ENCODE data around the gene RPTOR. TPM values are rescaled to one million over a fixed set of nuclear protein-coding genes. Genes with fewer than 3 reads are reported as not detected.

Gene RPTOR
- total RNA-seq, 4 donors from 2014 or later = 34.1 to 65.8 (median 43.6) TPM

GRCh38 chr17:80512233-80512632, 32.4 kb upstream of the RPTOR start:
- 81% methylated on average over 15 of the region's 15 CpGs for WGBS
- Histone ChIP-seq H3K4me1 (no peaks in the 10 kb centered on the region), H3K27ac (replicated peaks in 1 of 4) (no peak overlapping the region), H3K9me3 (no peaks in the 10 kb centered on the region), H3K36me3 (no peaks in the 10 kb centered on the region), H3K27me3 (peaks cover 0 to 50% (median 0%) of the 10 kb centered on the region in 4 donors), H3K4me3 (no peak overlapping the region)
- no peak for DNase-seq (ENCODE audit: extremely low spot score)
- TF ChIP-seq EP300 (IDR thresholded peaks at IDR 0.05) = no peak
- TF ChIP-seq POLR2AphosphoS5 (IDR thresholded peaks at IDR 0.05) = no peak
- TF ChIP-seq POLR2A (IDR thresholded peaks at IDR 0.05; ENCODE audit: low read depth) = no peak
- no peak for TF ChIP-seq CTCF (IDR thresholded peaks at IDR 0.05)
- intact Hi-C loops (cut with DNase I) = no loop called here

GRCh38 chr17:80513201-80513600, 31.4 kb upstream of the RPTOR start:
- Histone ChIP-seq H3K9me3 (no peaks in the 10 kb centered on the region), H3K4me3 (no peak overlapping the region), H3K27me3 (peaks cover 0 to 51% (median 0%) of the 10 kb centered on the region in 4 donors), H3K36me3 (no peaks in the 10 kb centered on the region), H3K27ac (replicated peaks in 1 of 4) (no peak overlapping the region), H3K4me1 (no peaks in the 10 kb centered on the region)
- 91% methylated on average over 16 of the region's 16 CpGs for WGBS
- no peak for DNase-seq (ENCODE audit: extremely low spot score)
- TF ChIP-seq POLR2AphosphoS5 (IDR thresholded peaks at IDR 0.05) = no peak
- TF ChIP-seq POLR2A (IDR thresholded peaks at IDR 0.05; ENCODE audit: low read depth) = no peak
- TF ChIP-seq EP300 (IDR thresholded peaks at IDR 0.05) = no peak
- no peak for TF ChIP-seq CTCF (IDR thresholded peaks at IDR 0.05)
- intact Hi-C loops (cut with DNase I) = no loop called here

- no peaks in the 10 kb centered on the region for H3K4me1 ChIP-seq
- TF ChIP-seq POLR2A (IDR thresholded peaks at IDR 0.05; ENCODE audit: low read depth) = no peak
- no peak for TF ChIP-seq EP300 (IDR thresholded peaks at IDR 0.05)
- no peak for TF ChIP-seq POLR2AphosphoS5 (IDR thresholded peaks at IDR 0.05)
- TF ChIP-seq CTCF (IDR thresholded peaks at IDR 0.05) = no peak
- H3K4me3 ChIP-seq = no peak overlapping the region
- intact Hi-C loops (cut with DNase I) = no loop called here
- DNase-seq (ENCODE audit: extremely low spot score) = no peak
- no peaks in the 10 kb centered on the region for H3K9me3 ChIP-seq
- no peaks in the 10 kb centered on the region for H3K36me3 ChIP-seq
- H3K27me3 ChIP-seq = peaks cover 0 to 45% (median 0%) of the 10 kb centered on the region in 4 donors
- H3K27ac ChIP-seq (replicated peaks in 1 of 4) = no peak overlapping the region
- WGBS = 72% methylated on average over 10 of the region's 10 CpGs
Measured at GRCh38 chr17:80513892-80514291, 30.7 kb upstream of the RPTOR start.

GRCh38 chr17:80516171-80516932, 28.3 kb upstream of the RPTOR start:
- H3K4me3 ChIP-seq = no peak overlapping the region
- TF ChIP-seq POLR2A (IDR thresholded peaks at IDR 0.05; ENCODE audit: low read depth) = no peak
- TF ChIP-seq POLR2AphosphoS5 (IDR thresholded peaks at IDR 0.05) = no peak
- no peak for TF ChIP-seq EP300 (IDR thresholded peaks at IDR 0.05)
- TF ChIP-seq CTCF (IDR thresholded peaks at IDR 0.05) = no peak
- H3K27me3 ChIP-seq = peaks cover 0 to 32% (median 0%) of the 10 kb centered on the region in 4 donors
- WGBS = 74% methylated on average over 15 of the region's 17 CpGs
- H3K27ac ChIP-seq (replicated peaks in 1 of 4) = no peak overlapping the region
- no peaks in the 10 kb centered on the region for H3K9me3 ChIP-seq
- intact Hi-C loops (cut with DNase I) = no loop called here
- H3K4me1 ChIP-seq = no peaks in the 10 kb centered on the region
- DNase-seq (ENCODE audit: extremely low spot score) = no peak
- no peaks in the 10 kb centered on the region for H3K36me3 ChIP-seq

Data from esophagus muscularis mucosa (tissue), 4 donors.